Endometrial microvascular endothelial cells (primary cell): ENCODE measurements around the gene PRDM15. TPM values are rescaled to one million over a fixed set of nuclear protein-coding genes. Genes with fewer than 3 reads are reported as not detected.

Experiments
- in situ Hi-C: cut with HindIII; loops from 2 replicates; pipeline ENCODE4 v1.10.0; 2017; ENCODE audit warnings: low sequenced_read_pairs, low pct_unique_long_range_greater_than_20kb; ENCODE audit errors: inconsistent ontology term
- total RNA-seq: library from RNA; depleted of rRNA; stranded (reverse); fragments of >200 nt; gene quantifications from one replicate; pipeline ENCODE4 v1.2.3, GENCODE V29; 2015; ENCODE audit errors: inconsistent ontology term

The PRDM15 gene
- total RNA-seq, 1 donor from 2014 or later: 3.8 TPM

DNA sequence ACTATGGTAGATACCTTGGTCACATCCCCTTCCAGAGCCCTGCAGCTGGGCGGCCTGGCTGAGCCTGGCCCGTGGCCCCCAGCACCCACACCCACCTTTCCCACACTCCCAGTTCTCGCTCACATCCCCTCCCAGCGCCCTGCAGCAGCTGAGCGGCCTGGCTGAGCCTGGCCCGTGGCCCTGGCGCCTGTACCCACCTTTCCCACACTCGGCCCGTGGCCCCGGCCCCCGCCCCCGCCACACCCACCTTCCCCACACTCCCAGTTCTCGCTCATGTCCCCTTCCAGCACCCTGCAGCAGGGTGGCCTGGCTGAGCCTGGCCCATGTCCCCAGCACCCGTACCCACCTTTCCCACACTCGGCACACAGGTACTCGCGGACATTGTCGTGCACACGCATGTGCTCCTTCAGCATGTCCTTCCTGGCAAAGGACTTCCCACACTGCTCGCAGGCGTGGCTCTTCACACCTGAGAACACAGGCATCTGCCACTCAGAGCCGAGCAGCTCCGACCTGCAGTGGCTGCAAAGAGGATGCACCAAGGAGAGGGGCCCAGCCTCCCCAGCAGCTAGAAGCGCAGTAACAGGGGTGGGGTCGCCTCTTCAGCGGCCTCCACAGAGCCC lies 59.8 kb downstream of the PRDM15 start:
- in situ Hi-C loops: no loop called here

DNA sequence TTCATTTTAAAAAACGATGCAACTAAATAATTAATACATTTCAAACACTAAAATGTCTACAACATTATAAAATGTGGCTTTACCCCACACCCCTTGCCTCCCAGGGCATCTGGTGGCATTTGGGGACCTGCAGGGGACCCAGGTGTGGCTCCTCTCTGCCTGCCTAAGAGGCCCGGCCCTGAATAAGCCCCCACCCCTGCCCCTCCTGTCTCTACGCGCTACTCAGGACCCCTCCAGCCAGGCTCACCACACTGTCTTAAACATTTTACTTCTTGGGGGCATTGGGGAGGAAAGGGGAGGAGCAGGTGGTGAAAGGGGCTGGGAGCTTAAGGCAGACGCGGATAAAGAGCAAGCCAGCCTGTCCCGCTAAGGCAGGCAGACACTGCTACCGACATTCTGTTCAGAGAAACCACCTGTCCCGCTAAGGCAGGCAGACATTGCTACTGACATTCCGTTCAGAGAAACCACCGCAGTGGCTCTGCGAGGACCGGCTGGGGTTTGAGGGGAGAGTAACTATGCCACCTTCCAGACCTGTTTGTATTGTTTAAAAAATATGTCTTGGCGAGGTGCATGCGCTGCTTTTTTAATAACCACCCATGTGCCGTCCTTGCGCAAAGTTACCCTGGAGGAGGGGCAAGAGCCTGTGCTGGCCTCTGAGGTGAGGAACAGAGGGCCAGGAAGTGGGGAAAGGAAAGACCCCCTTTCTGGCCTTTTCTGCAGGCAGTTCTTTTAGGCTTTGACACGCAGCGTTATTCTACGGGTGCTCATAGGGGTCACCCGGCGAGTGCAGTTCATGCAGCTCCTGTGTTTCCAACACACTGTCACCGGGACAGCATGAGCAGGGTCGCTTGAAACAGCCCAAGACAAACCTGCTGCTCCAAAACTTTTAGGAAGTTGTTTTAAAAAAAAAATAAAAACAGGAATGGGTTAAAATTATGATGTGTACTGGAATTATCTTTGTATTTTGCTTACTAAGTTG lies 61.0 kb downstream of the PRDM15 start:
- in situ Hi-C loops: no loop called here

DNA sequence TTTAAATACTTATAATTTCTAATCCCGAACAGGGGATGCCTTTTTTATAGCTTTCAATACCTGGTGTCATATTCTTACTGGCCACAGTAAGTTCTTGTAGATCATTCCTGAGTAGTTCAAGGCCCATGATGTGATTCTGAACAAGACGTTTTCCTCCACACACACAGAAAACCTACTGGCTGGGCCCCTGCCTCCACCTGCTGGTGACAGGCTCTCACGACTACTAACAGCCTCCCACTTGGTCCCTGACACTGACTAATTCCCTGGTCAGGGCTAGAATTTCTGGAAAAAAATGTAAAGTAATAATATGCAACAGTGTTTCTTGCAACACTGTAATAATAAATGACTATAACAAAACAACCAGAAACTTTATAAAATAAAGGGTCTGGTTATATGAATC lies 61.9 kb downstream of the PRDM15 start:
- in situ Hi-C loops: no loop called here

DNA sequence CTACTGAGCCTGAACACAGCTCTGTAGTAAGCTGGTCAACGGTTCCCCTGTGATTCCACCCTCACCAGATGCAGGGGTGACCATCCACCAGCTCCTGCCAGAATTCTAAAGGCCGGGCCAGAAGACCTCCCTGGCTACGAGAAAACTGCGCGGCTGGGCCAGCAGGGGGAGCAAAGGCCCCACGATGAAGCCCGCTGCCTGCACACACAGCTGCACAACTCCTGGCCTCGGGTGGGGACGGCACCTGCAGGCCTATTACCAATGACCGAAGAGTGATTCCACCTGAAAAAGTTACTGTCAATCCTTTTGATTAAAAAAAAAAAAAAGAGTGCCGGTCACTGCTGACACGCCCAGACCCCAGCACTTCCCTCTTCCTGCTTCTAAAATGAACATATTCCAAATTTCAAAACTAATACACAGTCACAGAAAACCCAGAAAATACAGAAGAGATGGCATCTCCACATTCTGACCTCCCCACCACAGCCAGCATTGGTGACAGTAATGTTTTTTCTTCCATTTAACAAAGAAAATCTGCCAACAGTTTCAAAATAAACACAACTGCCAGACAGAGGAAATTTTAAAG lies 62.5 kb downstream of the PRDM15 start:
- in situ Hi-C loops: no loop called here

DNA sequence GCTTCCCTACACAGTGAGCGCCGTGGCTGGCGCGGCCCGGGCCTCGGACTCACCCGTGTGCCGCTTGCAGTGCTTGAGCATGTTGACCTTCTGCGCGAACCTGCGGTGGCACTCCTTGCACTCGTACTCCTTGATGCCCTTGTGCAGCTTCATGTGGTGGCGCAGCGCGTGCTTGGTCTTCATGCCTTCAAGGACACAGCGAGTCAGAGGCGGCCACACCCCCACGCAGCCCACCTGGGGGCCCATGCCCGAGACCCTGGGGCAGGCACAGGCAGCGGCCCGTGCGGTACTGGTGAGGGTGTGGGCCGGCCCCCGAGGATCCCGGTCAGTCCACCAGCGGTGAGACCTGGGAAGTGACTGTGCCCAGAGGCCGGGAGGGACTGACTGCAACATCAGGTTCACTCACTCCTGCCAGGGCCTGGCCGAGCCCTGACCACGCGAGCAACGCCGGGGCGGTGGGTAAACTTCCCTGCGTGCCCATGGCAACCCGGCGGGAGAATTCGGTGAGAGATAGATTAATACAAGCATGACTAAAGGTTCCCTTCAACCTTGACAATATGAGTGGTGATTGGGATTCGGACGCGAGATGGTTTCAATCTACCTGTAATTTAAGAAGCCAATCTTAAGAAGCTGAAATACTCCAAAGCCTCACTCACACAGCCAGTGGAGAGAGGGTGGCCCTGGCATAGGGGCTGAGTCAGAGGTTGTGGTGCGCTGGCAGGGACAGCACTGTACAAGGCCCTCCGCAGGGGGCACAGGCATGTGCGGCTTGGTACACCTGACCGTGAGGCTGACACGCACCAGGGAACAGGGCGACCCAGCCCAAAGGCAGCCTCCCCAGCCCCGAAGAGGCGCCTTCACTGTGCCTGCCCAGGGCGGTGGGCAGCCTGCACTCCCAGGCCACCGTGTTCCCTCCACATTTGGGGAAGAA lies 63.2 kb downstream of the PRDM15 start:
- in situ Hi-C loops: no loop called here

DNA sequence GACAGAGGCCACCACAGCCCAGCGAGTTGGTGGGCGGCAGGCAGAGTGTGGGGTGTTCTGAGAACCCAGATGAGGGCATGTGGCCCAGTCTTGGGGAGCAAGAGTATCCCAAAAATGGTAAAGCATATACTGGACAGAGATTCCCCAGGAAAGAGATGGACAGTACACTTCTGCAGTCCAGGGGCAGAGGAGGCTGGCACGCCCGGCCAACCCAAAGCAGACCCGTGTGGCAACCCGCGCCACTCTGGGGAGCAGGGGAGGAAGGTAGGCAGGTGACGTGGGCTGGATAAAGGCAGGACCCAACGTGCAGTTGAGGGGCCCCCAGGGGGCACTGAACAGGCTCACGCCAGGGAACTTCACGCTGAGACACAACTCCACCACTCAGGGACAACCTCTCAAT lies 65.9 kb downstream of the PRDM15 start:
- in situ Hi-C loops: no loop called here

DNA sequence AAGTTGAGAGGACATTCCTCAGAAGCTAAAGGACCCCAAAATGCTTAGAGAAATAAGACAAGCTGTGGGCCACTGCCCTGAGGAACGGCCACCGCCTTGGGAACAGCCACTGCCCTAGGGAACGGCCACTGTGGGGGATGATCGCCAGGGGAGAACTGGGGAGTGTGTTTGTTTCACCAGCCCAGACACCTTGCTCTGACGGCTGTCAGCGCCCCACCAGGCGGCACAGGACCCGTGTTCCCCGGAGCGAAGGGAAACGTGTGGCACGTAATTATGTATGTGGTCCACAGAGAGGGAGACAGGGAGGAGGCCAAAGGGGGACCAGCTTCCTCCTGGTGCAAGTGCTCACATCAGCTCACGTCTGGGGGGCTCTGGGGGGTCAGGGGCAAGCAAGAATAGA lies 66.5 kb downstream of the PRDM15 start:
- in situ Hi-C loops: no loop called here

DNA sequence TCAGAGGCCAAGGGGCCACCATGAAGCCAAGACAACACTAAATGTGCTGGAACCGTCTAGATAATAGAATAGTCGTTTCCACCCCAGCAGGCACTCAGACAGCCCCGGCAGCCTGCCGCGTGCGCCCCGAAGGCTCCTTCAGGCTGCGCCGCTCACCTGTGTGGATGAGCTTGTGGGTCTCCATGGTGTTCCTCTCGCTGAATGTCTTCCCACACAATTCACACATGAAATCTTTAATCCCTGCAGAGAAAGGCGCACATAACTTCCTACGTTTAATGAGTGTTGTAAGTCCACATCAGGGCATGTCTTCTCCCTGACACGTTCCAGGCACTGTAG lies 68.6 kb downstream of the PRDM15 start:
- in situ Hi-C loops: no loop called here

DNA sequence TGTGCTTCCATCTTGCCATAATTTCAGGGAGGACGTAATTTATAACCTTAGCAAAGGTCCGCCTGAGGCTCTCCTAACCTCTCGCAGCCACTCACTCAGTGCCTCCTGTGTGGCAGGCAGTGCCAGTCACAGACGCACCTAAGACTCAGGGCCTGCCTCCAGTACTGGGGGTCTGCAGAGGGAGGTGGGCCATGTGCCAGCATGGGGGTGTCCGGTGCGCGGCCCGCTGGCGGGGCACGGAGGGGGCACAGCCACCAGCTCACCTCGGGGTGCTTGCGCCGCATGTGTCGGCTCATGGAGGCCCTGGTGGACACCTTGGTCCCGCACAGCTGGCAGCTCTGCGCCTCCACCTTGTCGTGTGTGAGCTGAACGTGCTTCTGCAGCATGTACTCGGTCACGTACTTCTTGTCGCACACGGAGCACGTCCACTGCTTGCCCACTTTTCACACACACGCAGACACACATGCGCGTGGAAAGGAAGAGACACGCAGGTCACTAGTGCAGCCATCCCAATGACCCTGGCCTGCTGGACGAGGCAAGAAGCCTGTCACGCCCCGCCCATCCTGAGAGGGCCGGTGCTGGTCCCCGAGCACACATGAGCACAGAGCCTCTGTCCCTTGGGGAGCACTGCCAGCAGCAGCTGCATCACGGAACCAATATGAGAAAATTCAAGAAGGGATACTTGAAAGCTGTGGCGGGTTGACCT lies 69.1 kb downstream of the PRDM15 start:
- in situ Hi-C loops: no loop called here

DNA sequence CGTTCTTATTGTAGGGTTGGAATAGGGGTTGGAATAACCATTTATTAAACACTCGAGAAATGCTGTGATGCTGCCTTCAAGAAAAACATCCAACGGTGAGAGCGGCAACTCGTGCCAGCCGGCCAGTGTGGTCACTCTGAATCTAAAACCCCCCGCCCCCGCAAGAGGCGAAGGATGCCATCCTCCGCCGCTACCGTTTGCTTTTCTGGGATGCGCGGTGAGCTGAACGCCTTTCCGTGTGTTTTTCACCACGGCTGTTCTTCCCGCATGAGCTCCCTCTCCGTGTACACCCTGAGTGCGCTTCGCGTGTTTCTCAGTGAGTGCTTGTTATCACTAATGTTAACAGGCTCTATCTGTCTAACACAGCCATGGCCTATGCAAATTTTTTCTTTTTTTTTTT lies 70.3 kb downstream of the PRDM15 start:
- in situ Hi-C loops: no loop called here

DNA sequence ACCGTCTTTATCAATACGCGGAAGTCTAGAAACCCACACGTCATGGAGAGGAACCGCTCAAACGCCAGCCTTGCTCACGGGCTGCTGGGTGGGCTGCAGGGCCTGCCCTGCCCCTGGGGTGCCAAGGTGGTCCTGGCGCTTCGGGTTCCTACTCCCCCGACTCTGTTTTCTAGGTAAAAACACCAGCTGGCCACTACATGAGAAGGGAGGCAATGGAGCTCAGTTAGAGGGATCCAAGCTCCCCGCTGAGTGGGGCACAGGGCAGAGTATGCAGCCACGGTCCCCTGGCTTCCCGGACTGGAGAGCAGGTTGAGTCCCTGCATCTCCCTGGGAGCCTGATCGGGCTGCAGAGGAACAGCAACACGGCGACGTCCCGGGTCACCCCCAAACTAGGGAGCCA lies 71.0 kb downstream of the PRDM15 start:
- in situ Hi-C loops: no loop called here

DNA sequence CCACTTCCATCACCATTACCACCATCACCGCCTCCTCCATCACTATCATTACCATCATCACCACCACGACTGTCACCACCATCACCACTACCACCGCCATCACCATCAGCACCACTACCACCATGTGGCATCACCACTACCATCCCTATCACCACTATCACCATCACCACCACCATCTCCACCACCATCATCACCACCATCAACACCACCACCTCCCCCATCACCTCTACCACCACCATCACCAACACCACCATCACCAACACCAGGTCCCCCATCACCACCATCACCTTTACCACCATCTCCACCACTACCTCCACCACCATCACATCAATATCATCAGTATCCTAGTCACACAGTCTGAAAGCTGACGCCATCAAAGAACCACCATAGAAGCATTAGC lies 72.4 kb downstream of the PRDM15 start:
- in situ Hi-C loops: no loop called here

DNA sequence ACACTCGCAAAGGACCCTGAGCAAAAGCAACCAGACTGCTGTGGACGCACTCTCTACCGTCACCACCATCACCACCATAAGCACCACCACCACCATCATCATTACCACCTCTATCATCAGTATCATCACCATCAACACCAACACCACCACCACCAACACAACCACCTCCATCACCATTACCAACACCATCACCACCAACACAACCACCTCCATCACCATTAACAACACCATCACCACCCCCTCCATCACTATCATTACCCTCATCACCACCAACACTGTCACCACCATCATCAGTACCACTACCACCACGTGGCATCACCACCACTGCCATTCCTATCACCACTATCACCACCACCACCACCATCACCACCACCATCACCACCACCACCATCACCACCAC lies 73.5 kb downstream of the PRDM15 start:
- in situ Hi-C loops: no loop called here

DNA sequence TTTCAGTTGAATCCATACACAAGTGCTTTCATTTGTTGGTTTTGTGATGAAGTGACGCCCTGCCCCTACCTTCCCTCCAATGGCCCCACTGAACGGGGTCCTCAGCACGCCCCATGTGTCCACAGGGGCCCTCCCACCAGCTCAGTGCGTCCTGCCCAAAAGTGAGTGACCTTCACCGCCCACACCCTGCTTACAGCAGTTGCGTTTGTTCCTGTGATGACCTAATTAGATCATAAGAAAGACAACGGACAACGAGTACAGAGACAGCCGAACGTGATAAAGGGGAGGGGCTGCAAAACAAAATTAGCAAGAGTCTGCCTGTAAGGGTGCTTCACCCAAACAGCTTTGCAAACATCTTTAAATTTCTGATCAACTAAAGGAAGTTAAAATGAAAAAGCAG lies 74.1 kb downstream of the PRDM15 start:
- in situ Hi-C loops: no loop called here

DNA sequence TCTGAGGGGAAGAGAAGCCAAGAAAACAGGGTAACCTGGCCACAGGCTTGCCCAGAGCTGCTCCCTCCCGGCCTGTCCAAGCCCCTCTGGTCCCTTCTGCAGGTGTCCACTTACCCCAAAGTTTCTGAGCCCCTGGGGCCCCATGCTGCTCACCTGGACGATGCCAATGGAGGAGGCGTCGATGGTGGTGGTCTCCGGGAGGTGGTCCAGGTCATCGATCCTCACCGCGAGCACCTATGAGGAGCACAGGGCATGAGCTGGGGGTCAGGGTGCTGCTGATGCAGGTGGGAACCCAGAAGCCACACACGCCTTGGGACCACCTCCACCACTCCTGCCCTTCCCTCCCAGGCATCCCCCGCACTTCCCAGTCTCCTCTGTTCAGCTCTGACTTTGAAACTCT lies 74.8 kb downstream of the PRDM15 start:
- in situ Hi-C loops: no loop called here

DNA sequence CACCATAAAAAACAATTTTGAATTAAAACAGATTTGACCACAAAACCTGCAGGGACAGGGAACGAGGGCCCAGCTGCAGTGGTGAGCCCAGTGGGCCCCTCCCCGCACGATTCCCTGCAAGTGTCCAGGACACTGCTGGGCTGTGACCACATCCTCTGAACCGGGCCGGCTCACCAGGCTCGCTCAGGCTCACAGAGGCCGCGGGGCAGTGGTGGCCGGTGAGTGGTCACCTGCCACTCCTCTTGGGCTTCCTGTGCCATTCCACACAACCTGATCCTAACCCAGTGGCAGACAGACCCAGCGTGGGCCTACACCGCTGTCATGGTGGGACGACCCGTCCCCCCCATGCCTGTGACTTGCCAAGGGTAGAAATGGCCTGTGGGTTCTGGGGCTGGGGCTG lies 75.8 kb downstream of the PRDM15 start:
- in situ Hi-C loops: no loop called here

DNA sequence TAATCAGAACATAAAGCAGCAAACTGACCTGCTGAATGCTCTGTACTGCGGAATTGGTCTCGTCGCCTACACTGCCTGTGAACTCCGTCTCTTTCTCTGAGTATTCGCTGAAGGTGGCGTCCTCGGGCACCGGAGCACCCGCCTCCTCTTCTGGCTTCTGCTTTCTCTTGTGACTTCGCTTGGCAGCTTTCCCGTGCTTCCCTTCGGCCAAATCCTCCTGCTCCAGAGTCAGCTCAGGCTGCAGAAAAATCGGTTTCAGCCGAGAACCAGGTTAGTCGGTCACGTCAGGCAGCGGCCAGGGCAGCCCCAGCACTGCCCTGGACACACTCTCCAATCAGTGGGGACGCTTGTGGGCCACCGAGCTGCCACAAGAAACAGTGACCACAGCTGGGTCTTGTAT lies 76.5 kb downstream of the PRDM15 start:
- in situ Hi-C loops: no loop called here

DNA sequence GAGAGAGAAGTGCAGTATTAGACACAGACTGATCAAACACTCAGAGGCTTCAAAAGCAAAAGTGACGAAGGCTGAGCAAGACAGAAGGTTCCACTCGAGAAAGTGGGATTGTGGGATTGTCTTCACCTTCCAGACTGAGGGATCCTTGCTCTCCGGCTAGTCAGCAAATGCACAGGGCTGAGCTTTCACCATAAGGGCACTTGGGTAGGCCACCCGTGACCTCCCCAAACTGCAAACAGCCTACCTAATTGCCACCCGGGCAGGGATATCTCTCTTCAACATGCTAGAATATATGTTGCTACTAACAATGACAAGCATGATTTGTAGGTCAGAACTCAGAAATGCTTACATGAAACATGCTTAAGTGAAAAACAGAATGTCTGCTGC lies 77.0 kb downstream of the PRDM15 start:
- in situ Hi-C loops: no loop called here
